GM12801 (cell line): ENCODE measurements around the gene PTPRN2.

Experiments
- TF ChIP-seq, protein P1 (sequence below): IDR thresholded peaks from one replicate; pipeline ENCODE4 v1.5.1; 2011; ENCODE audit warnings: control low read depth; ENCODE audit not compliant: insufficient read length; ENCODE audit errors: extremely low read depth

PTPRN2 gene

DNA sequence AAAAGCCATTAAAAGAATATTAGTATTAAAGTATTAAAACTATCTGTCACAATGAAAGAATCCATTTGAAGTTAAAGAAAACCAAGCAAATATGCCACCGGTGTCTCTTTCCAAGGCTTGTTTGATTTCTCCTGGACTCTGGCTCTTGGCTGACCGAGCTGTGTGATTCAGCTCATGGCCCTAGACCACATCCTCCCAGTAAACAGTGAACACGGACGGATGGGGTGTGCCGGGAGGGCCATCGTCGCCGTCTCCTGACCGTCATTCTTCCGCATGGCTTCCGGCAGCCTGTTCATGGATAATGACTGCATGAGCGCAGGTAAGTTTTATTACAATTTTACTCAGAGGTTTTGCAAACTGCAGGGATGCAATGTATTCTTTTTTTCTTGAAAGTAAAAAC is 1032.3 kb downstream of the PTPRN2 start:
- TF ChIP-seq, protein P1, sequence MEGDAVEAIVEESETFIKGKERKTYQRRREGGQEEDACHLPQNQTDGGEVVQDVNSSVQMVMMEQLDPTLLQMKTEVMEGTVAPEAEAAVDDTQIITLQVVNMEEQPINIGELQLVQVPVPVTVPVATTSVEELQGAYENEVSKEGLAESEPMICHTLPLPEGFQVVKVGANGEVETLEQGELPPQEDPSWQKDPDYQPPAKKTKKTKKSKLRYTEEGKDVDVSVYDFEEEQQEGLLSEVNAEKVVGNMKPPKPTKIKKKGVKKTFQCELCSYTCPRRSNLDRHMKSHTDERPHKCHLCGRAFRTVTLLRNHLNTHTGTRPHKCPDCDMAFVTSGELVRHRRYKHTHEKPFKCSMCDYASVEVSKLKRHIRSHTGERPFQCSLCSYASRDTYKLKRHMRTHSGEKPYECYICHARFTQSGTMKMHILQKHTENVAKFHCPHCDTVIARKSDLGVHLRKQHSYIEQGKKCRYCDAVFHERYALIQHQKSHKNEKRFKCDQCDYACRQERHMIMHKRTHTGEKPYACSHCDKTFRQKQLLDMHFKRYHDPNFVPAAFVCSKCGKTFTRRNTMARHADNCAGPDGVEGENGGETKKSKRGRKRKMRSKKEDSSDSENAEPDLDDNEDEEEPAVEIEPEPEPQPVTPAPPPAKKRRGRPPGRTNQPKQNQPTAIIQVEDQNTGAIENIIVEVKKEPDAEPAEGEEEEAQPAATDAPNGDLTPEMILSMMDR: no peak

DNA sequence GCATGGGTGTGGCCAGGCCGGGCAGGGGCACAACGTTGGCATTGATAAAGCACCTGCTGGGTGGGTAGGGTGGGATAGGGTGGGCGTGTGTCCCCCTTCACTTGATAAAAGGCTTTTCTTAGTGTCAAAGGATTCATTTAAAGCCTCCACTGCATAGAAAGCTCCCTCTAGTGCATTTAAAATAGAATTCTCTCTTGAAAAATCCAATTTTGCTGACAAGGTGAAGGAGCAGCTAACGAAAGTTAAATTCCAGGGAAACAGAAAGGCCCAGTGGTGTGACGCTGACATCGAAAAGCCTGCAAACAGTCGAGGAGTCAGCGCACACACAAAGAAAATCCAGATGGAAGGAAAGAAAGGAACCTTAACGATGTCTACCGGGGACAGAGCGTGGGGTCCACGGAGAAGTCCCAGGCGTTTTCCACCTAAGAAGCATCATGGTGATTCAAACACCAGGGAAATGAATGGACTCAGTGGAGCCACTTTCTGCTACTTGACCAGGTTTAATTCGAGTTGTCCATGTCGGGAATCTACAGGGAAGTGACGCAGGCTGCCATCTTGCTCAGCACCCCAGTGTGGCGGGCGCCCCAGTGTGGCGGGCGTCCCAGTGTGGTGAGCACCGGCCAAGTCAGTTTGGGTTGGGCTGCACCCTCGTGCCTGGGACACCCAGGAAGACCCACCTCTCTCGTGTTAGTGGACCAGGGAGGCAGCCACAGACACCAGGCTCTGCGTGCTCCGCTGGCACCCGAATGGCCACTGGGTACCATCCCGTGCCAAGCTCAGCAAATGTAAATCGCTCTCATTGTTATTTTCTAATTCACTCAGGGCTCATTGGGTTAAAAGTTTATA is 1033.0 kb downstream of the PTPRN2 start:
- TF ChIP-seq, protein P1: no peak

DNA sequence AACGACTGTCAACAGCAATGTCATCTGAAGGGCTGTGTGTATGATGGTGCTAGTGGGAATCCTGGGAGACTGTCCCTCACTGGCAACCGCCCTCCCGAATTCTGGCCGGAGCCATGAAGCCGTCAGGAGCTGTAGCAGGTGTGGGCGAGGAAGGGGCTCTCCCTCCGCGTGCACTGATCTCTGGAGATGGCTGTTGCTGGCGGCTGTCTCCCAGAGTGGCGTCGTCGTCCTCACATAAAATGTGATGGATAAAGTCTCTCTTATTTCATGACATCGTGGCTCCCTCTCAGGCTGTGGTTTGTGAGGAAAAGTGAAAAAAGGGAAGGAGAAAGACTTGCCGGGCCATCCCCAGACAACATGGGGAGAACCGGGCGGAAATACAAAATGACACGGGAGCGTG is 1034.4 kb downstream of the PTPRN2 start:
- TF ChIP-seq, protein P1: no peak

DNA sequence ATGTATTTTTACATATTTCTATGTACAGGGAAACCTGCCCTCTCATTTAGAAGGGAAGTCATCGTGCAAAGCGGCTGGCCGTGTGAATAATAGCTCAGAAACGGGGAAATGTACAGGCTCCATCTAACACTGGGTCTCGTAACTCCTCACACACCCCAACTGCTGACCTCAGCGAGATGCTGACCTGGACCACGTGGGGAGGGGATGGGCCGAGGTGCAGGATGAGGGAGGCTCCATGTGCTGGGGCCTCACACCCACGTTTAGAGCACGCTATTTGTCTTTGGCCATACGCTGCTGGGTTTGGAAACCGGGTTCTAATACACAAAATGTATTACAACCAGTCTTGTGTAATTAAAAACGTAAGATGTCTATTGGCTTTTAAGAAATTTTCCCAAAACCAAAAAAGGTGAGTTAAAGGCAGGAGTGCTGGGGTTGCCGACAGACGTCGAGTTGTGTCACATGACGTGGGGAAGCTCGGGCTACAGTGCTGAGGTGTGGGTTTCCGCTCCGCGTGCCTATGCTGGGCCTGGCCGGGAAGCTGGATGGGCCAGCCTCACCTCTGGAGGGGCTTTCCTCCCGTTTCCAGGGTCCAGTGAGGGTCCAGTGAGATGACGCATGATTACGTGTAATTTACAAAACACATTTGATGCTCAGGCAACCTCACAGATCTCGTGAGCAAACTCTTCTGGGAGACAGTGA is 1035.2 kb downstream of the PTPRN2 start:
- TF ChIP-seq, protein P1: no peak

DNA sequence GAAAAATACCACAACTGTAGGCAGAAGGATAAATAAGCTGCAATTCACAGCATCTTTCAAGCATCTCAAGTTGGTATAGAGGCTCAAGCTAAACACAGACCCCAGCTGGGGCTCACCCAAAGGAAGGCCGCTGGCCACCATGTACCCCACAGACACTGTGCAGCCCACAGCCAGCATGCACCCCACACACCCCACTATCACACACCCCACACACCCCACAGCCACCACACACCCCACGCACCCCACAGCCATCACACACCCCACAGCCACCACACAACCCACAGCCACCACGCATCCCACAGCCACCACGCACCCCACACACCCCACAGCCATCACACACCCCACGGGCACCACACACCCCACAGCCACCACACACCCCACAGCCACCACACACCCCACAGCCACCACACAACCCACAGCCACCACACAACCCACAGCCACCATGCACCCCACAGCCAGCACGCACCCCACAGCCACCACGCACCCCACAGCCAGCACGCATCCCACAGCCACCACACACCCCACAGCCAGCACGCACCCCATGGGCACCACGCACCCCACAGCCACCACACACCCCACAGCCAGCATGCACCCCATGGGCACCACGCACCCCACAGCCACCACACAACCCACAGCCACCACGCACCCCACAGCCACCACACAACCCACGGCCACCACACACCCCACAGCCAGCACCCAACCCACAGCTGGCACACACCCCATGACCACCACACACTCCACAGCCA is 1036.1 kb downstream of the PTPRN2 start:
- TF ChIP-seq, protein P1: no peak

DNA sequence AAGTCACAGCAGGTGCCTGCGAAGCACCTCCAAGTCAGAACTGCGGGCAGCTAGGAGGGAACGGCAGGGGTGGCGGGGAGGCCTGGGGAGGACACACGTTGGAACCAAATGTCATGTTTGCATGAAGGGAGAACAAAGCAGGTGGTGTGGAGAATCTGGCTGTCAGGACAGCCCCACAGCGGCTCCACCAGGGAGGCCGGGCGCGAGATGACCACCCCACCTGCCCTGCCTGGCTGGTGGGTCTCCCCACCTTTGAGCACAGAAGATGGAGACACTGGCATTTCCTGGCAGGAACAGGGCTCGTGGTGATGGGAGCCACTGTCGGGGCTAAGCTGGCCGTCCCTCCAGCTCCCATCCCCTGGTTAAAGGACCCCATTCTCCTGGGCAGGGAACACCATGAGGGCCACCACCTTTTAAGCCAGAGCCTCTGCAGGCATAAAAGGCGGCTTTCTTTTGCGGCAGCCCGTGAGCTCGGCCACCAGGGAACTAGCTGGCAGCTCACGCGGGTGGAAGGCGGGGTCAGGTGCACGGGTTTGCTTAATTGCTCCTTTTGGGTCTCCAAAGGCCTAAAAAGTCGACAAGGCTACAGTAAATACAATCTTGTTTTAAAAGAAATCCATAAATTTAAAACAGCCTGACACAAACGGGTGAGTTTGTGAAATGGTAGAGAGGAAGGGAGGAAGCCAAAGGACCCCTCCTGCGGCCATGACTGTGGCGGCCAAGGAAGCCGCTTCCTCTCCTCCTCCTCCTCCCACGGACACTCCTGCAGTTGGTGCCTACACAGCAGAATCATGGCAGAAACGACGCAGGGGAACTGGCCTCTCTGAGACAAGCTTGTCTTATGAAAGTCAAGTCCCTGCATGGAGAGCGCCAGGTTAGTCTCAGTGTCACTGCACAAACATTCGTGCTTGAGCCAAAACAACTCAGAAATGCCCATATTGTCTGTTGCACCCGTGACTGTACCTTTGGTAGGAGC is 1037.0 kb downstream of the PTPRN2 start:
- TF ChIP-seq, protein P1: no peak
